GM21515 (cell line): ENCODE data around the gene REEP3.
"Not testable (repeated sequence)": the region's sequence is repeated elsewhere in the genome, so short reads cannot be mapped to it uniquely, and the experiment has no call there.

Experiments
- ATAC-seq: cut with Tn5 transposase; IDR thresholded peaks from one replicate; pipeline ENCODE4 v1.9.1; 2021; ENCODE audit not compliant: unreplicated experiment

Gene REEP3

GRCh38 chr10:63628526-63629362, 107.5 kb downstream of the REEP3 start:
- peak; percentile 35 for ATAC-seq

- ATAC-seq, result peak; percentile 54
Measured at GRCh38 chr10:63629363-63630084, 108.3 kb downstream of the REEP3 start.

- peak; percentile 56 for ATAC-seq
Measured at GRCh38 chr10:63630085-63630930, 109.1 kb downstream of the REEP3 start.

GRCh38 chr10:63630931-63631680, 109.9 kb downstream of the REEP3 start:
- ATAC-seq, result no peak

- no peak for ATAC-seq
Measured at GRCh38 chr10:63631991-63632390, 110.8 kb downstream of the REEP3 start.

- no peak for ATAC-seq
Measured at GRCh38 chr10:63633677-63634487, 112.7 kb downstream of the REEP3 start.

- no peak for ATAC-seq
Measured at GRCh38 chr10:63634488-63635065, 113.4 kb downstream of the REEP3 start.

- ATAC-seq, result peak; percentile 55
Measured at GRCh38 chr10:63636812-63637211, 115.6 kb downstream of the REEP3 start.

- no peak for ATAC-seq
Measured at GRCh38 chr10:63637901-63638327, 116.7 kb downstream of the REEP3 start.

GRCh38 chr10:63641366-63641765, 120.2 kb downstream of the REEP3 start:
- ATAC-seq, result no peak

GRCh38 chr10:63641799-63642198, 120.6 kb downstream of the REEP3 start:
- ATAC-seq, result no peak

- ATAC-seq, result no peak
Measured at GRCh38 chr10:63642808-63643207, 121.6 kb downstream of the REEP3 start.

- no peak for ATAC-seq
Measured at GRCh38 chr10:63644418-63645142, 123.4 kb downstream of the REEP3 start.

GRCh38 chr10:63645195-63645594, 124.0 kb downstream of the REEP3 start:
- ATAC-seq, result no peak

GRCh38 chr10:63646491-63646890, 125.3 kb downstream of the REEP3 start:
- ATAC-seq, result no peak

- ATAC-seq, result no peak
Measured at GRCh38 chr10:63651864-63652263, 130.7 kb downstream of the REEP3 start.

- no peak for ATAC-seq
Measured at GRCh38 chr10:63653747-63654146, 132.5 kb downstream of the REEP3 start.

- no peak for ATAC-seq
Measured at GRCh38 chr10:63657761-63658160, 136.6 kb downstream of the REEP3 start.

- not testable (repeated sequence) for ATAC-seq
Measured at GRCh38 chr10:63660941-63661340, 139.7 kb downstream of the REEP3 start.
